Mesendoderm (in vitro differentiated cells): ENCODE measurements around the gene AVPR2.
A peak's percentile ranks its signal among the peaks of the same experiment; 100 is the strongest.

Experiments used
- DNase-seq: peaks from one replicate; pipeline ENCODE4 v3.0.0; 2013
- H2AK5ac ChIP-seq: 2 replicates; pipeline ENCODE4 v1.6.1; 2013; ENCODE audit warnings: low read length, inconsistent platforms
- H2BK120ac ChIP-seq: 2 replicates; pipeline ENCODE4 v1.6.1; 2013; ENCODE audit warnings: low read depth, mild to moderate bottlenecking, low read length, moderate library complexity, mixed read lengths
- H2BK15ac ChIP-seq: replicated peaks from 2 replicates; pipeline ENCODE4 v1.6.1; 2013; ENCODE audit warnings: low read depth, mild to moderate bottlenecking, moderate library complexity
- H2BK5ac ChIP-seq: 2 replicates; pipeline ENCODE4 v1.6.1; 2013; ENCODE audit warnings: low read length, inconsistent platforms
- H3K18ac ChIP-seq: 2 replicates; pipeline ENCODE4 v1.6.1; 2013; ENCODE audit warnings: mild to moderate bottlenecking, low read length, mixed read lengths
- H3K23ac ChIP-seq: one replicate; pipeline ENCODE4 v1.6.1; 2013; ENCODE audit warnings: low read length
- H3K27ac ChIP-seq: 2 replicates; pipeline ENCODE4 v1.5.1; 2013; ENCODE audit warnings: low read depth, mild to moderate bottlenecking, inconsistent platforms, low read length, moderate library complexity
- H3K27me3 ChIP-seq: 2 replicates; pipeline ENCODE4 v1.6.1; 2013; ENCODE audit warnings: low read length, control low read depth, mild to moderate bottlenecking, inconsistent platforms; ENCODE audit not compliant: insufficient read depth, poor library complexity
- H3K36me3 ChIP-seq: 2 replicates; pipeline ENCODE4 v1.6.1; 2013; ENCODE audit warnings: low read length, inconsistent platforms; ENCODE audit not compliant: control insufficient read depth, insufficient read depth
- H3K4ac ChIP-seq: one replicate; pipeline ENCODE4 v1.6.1; 2013; ENCODE audit warnings: low read depth, mild to moderate bottlenecking, low read length, moderate library complexity
- H3K4me1 ChIP-seq: 2 replicates; pipeline ENCODE4 v1.6.1; 2013; ENCODE audit warnings: low read depth, low read length, inconsistent platforms; ENCODE audit not compliant: control insufficient read depth
- H3K4me2 ChIP-seq: 2 replicates; pipeline ENCODE4 v1.6.1; 2013; ENCODE audit warnings: low read length
- H3K4me3 ChIP-seq: 2 replicates; pipeline ENCODE4 v1.5.1; 2013; ENCODE audit warnings: mild to moderate bottlenecking, low read length
- H3K56ac ChIP-seq: one replicate; pipeline ENCODE4 v1.6.1; 2013; ENCODE audit warnings: low read length
- H3K79me1 ChIP-seq: 2 replicates; pipeline ENCODE4 v1.6.1; 2013; ENCODE audit warnings: low read length, inconsistent platforms
- H3K79me2 ChIP-seq: 2 replicates; pipeline ENCODE4 v1.6.1; 2013; ENCODE audit warnings: mild to moderate bottlenecking, low read length; ENCODE audit not compliant: control insufficient read depth, insufficient read depth
- H3K9ac ChIP-seq: 2 replicates; pipeline ENCODE4 v1.6.1; 2013; ENCODE audit warnings: low read length, inconsistent platforms
- H4K5ac ChIP-seq: one replicate; pipeline ENCODE4 v1.6.1; 2013; ENCODE audit warnings: low read length
- H4K8ac ChIP-seq: one replicate; pipeline ENCODE4 v1.6.1; 2013; ENCODE audit warnings: low read depth, mild to moderate bottlenecking, control low read depth, low read length, moderate library complexity
- WGBS: extraction: QIAGEN DNeasy Blood & Tissue Kit; methylation state at CpG from one replicate; pipeline ENCODE4 v1.1.7; 2013; ENCODE audit warnings: low lambda C conversion rate, missing lambda C conversion rate; ENCODE audit not compliant: insufficient coverage; ENCODE audit errors: extremely low coverage; 5-methylcytosine and 5-hydroxymethylcytosine counted together

Gene AVPR2

GRCh38 chrX:153951683-153952372, 47.4 kb downstream of the AVPR2 start:
- Histone ChIP-seq H3K27ac (no peak overlapping the region), H2BK15ac (no peak overlapping the region), H3K4me1 (no peaks in the 10 kb centered on the region), H3K9ac (no peak overlapping the region), H3K4ac (no peak overlapping the region), H3K18ac (no peak overlapping the region), H3K36me3 (peaks cover 10% of the 10 kb centered on the region), H3K27me3 (no peaks in the 10 kb centered on the region), H3K4me2 (no peak overlapping the region), H2BK120ac (no peak overlapping the region), H2BK5ac (no peak overlapping the region), H3K4me3 (no peak overlapping the region), H4K8ac (no peak overlapping the region), H2AK5ac (no peak overlapping the region), H3K56ac (no peak overlapping the region), H3K79me2 (no peaks in the 10 kb centered on the region), H4K5ac (no peak overlapping the region), H3K79me1 (no peaks in the 10 kb centered on the region), H3K23ac (no peak overlapping the region)
- no peak for DNase-seq
- WGBS = no CpG with 5 or more reads among the region's 28 CpGs

- no CpG with 5 or more reads among the region's 32 CpGs for WGBS
- no peak overlapping the region for H2BK5ac ChIP-seq
- no peaks in the 10 kb centered on the region for H3K79me2 ChIP-seq
- no peak overlapping the region for H3K4ac ChIP-seq
- no peak for DNase-seq
- no peaks in the 10 kb centered on the region for H3K79me1 ChIP-seq
- H3K27ac ChIP-seq = no peak overlapping the region
- peaks cover 10% of the 10 kb centered on the region for H3K36me3 ChIP-seq
- no peak overlapping the region for H3K4me3 ChIP-seq
- no peaks in the 10 kb centered on the region for H3K4me1 ChIP-seq
- H3K56ac ChIP-seq = no peak overlapping the region
- no peaks in the 10 kb centered on the region for H3K27me3 ChIP-seq
- no peak overlapping the region for H3K4me2 ChIP-seq
- no peak overlapping the region for H2AK5ac ChIP-seq
- H3K18ac ChIP-seq = no peak overlapping the region
- no peak overlapping the region for H3K9ac ChIP-seq
- no peak overlapping the region for H4K5ac ChIP-seq
- no peak overlapping the region for H3K23ac ChIP-seq
- no peak overlapping the region for H2BK15ac ChIP-seq
- no peak overlapping the region for H2BK120ac ChIP-seq
- no peak overlapping the region for H4K8ac ChIP-seq
Observed at GRCh38 chrX:153952373-153953026, 48.0 kb downstream of the AVPR2 start.

GRCh38 chrX:153953342-153953830, 48.9 kb downstream of the AVPR2 start:
- Histone ChIP-seq H3K56ac (no peak overlapping the region), H2BK120ac (no peak overlapping the region), H3K27ac (no peak overlapping the region), H3K23ac (no peak overlapping the region), H3K79me1 (no peaks in the 10 kb centered on the region), H3K79me2 (no peaks in the 10 kb centered on the region), H3K4ac (no peak overlapping the region), H4K8ac (no peak overlapping the region), H2BK5ac (no peak overlapping the region), H3K36me3 (peaks cover 13% of the 10 kb centered on the region), H3K18ac (no peak overlapping the region), H3K4me1 (no peaks in the 10 kb centered on the region), H4K5ac (no peak overlapping the region), H3K4me2 (no peak overlapping the region), H3K27me3 (no peaks in the 10 kb centered on the region), H3K9ac (no peak overlapping the region), H2AK5ac (no peak overlapping the region), H2BK15ac (no peak overlapping the region), H3K4me3 (no peak overlapping the region)
- DNase-seq = peak; percentile 65
- WGBS = no CpG with 5 or more reads among the region's 33 CpGs

GRCh38 chrX:153953892-153954557, 49.6 kb downstream of the AVPR2 start:
- H2AK5ac ChIP-seq = no peak overlapping the region
- H3K4ac ChIP-seq = no peak overlapping the region
- no peak overlapping the region for H3K56ac ChIP-seq
- no peak overlapping the region for H3K18ac ChIP-seq
- no peak overlapping the region for H3K27ac ChIP-seq
- no peaks in the 10 kb centered on the region for H3K4me1 ChIP-seq
- DNase-seq = no peak
- no peak overlapping the region for H3K4me3 ChIP-seq
- H3K9ac ChIP-seq = no peak overlapping the region
- H2BK5ac ChIP-seq = no peak overlapping the region
- no peak overlapping the region for H3K4me2 ChIP-seq
- no peak overlapping the region for H3K23ac ChIP-seq
- no peaks in the 10 kb centered on the region for H3K27me3 ChIP-seq
- no peak overlapping the region for H4K5ac ChIP-seq
- no peak overlapping the region for H2BK15ac ChIP-seq
- no peaks in the 10 kb centered on the region for H3K79me1 ChIP-seq
- H3K79me2 ChIP-seq = no peaks in the 10 kb centered on the region
- H3K36me3 ChIP-seq = peaks cover 13% of the 10 kb centered on the region
- H4K8ac ChIP-seq = no peak overlapping the region
- WGBS = no CpG with 5 or more reads among the region's 33 CpGs
- H2BK120ac ChIP-seq = no peak overlapping the region

- DNase-seq = no peak
- no peak overlapping the region for H2BK120ac ChIP-seq
- H4K5ac ChIP-seq = no peak overlapping the region
- no peaks in the 10 kb centered on the region for H3K27me3 ChIP-seq
- H2BK15ac ChIP-seq = no peak overlapping the region
- H2BK5ac ChIP-seq = no peak overlapping the region
- no peak overlapping the region for H3K27ac ChIP-seq
- no peaks in the 10 kb centered on the region for H3K79me1 ChIP-seq
- H3K23ac ChIP-seq = no peak overlapping the region
- H3K4me3 ChIP-seq = no peak overlapping the region
- H3K4me1 ChIP-seq = no peaks in the 10 kb centered on the region
- H3K56ac ChIP-seq = no peak overlapping the region
- H3K4me2 ChIP-seq = no peak overlapping the region
- H3K4ac ChIP-seq = no peak overlapping the region
- no CpG with 5 or more reads among the region's 44 CpGs for WGBS
- H3K9ac ChIP-seq = no peak overlapping the region
- no peaks in the 10 kb centered on the region for H3K79me2 ChIP-seq
- H4K8ac ChIP-seq = no peak overlapping the region
- no peak overlapping the region for H2AK5ac ChIP-seq
- no peak overlapping the region for H3K18ac ChIP-seq
- H3K36me3 ChIP-seq = peaks cover 13% of the 10 kb centered on the region
Observed at GRCh38 chrX:153954558-153955227, 50.2 kb downstream of the AVPR2 start.
